Colonic mucosa (tissue), 4 donors: Measurements from ENCODE around the gene DACT1. TPM values are rescaled to one million over a fixed set of nuclear protein-coding genes. Genes with fewer than 3 reads are reported as not detected.

ENCODE experiments used
- DNase-seq: peaks from one replicate; pipeline ENCODE4 v3.0.0-alpha.2; 2020
- H3K27ac ChIP-seq: fragments of 200-600 bp; one replicate; pipeline ENCODE4 v1.8.0; 2021
- H3K27me3 ChIP-seq: fragments of 200-600 bp; one replicate; pipeline ENCODE4 v1.8.0; 2021
- H3K36me3 ChIP-seq: fragments of 200-600 bp; one replicate; pipeline ENCODE4 v1.8.0; 2021
- H3K4me1 ChIP-seq: fragments of 200-600 bp; one replicate; pipeline ENCODE4 v1.8.0; 2021; ENCODE audit warnings: mild to moderate bottlenecking
- H3K4me3 ChIP-seq: fragments of 200-600 bp; one replicate; pipeline ENCODE4 v1.8.0; 2021
- H3K9ac ChIP-seq, 2 donors: one replicate each; pipeline ENCODE4 v1.7.0; 2013; ENCODE audit warnings: control low read depth in 2 of 2, low read depth in 2 of 2, low read length in 2 of 2
- H3K9me3 ChIP-seq: fragments of 200-600 bp; one replicate; pipeline ENCODE4 v1.8.0; 2021
- intact Hi-C: fragments of 100-400 bp; cut with DNase I; formaldehyde crosslinking; loops from one replicate; pipeline ENCODE4 v1.14.1; 2022
- total RNA-seq, 2 donors: library from RNA; stranded (reverse); fragmentation: NEBNext Ultra II Directional in 1 of 2; extraction: Animal tissue kit (Norgen Biotek cat#: 25700) in 1 of 2; gene quantifications; one replicate each; pipeline ENCODE4 v1.2.1, GENCODE V29; 2021
- TF ChIP-seq, protein P1 (sequence below): fragments of 200-600 bp; IDR thresholded peaks from one replicate; pipeline ENCODE4 v1.8.0; 2022; ENCODE audit warnings: antibody characterized with exemption, mild to moderate bottlenecking
- donor health status: healthy.
- donor health status: DM: no; HTN: no; CAD: no.
- donor health status: DM: no; HTN: no; CAD: no.

Gene DACT1
- total RNA-seq, 2 donors from 2014 or later: 1.5 to 4.9 TPM

DNA sequence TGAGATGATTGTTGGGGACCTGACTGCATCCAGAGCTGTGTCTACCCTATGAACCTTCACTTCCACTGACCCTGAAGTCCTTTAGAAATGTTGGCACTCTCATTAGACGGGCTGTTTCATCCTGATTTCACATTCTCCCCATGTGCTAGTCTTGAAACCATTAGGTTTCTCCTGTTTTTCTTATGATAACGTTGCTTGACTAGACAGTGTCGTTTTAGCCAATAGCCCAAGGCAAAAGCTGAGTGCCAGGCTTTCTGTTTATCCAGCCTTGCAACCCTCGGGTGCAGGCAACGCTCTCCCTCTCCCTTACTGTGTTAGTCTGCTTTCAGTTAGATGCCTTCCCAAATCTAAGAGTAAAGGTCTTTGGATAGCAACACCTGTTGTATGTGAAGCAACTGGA, 30.1 kb downstream of the DACT1 start:
- no peak overlapping the region for H3K9ac ChIP-seq
- no peak for DNase-seq
- TF ChIP-seq, protein P1, sequence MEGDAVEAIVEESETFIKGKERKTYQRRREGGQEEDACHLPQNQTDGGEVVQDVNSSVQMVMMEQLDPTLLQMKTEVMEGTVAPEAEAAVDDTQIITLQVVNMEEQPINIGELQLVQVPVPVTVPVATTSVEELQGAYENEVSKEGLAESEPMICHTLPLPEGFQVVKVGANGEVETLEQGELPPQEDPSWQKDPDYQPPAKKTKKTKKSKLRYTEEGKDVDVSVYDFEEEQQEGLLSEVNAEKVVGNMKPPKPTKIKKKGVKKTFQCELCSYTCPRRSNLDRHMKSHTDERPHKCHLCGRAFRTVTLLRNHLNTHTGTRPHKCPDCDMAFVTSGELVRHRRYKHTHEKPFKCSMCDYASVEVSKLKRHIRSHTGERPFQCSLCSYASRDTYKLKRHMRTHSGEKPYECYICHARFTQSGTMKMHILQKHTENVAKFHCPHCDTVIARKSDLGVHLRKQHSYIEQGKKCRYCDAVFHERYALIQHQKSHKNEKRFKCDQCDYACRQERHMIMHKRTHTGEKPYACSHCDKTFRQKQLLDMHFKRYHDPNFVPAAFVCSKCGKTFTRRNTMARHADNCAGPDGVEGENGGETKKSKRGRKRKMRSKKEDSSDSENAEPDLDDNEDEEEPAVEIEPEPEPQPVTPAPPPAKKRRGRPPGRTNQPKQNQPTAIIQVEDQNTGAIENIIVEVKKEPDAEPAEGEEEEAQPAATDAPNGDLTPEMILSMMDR: no peak
- no peaks in the 10 kb centered on the region for H3K4me1 ChIP-seq
- no peak overlapping the region for H3K4me3 ChIP-seq
- H3K36me3 ChIP-seq: no peaks in the 10 kb centered on the region
- H3K9me3 ChIP-seq: no peaks in the 10 kb centered on the region
- intact Hi-C loops: no loop called here
- no peaks in the 10 kb centered on the region for H3K27me3 ChIP-seq
- H3K27ac ChIP-seq: no peak overlapping the region

DNA sequence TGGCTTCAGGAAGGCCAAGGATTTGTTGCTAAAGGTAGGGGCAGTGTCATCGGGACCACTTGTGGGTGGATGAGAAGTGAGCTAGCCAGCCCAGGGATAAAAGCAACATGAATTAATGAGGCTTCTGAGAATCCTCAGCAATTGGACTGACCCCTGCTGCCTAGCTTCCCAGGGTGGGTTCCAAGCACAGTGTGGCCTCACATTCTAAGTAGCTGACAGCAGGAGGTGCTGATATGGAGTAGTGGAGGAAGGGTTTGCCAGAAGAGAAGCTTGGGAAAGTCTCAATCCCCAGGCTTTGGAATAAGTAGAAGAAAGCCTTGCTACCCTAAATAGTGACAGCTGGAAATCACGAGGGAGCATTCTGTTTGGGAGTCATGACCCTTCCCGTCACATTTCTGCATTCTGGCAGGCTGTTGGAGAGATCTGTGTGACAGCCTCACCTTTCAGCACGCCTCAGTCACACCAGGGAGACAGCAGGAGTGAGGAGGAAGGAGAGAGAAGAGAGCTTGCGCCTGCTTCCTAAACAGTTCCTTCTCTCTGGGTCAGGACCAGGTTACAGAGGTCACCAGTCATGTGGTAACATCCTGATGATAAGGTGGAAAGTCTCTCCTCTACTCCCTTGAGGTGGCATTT, 31.2 kb downstream of the DACT1 start:
- Histone ChIP-seq H3K4me3 (no peak overlapping the region), H3K36me3 (no peaks in the 10 kb centered on the region), H3K9me3 (no peaks in the 10 kb centered on the region), H3K27ac (no peak overlapping the region), H3K27me3 (no peaks in the 10 kb centered on the region), H3K4me1 (no peaks in the 10 kb centered on the region), H3K9ac (no peak overlapping the region)
- TF ChIP-seq, protein P1: no peak
- intact Hi-C loops: no loop called here
- no peak for DNase-seq

DNA sequence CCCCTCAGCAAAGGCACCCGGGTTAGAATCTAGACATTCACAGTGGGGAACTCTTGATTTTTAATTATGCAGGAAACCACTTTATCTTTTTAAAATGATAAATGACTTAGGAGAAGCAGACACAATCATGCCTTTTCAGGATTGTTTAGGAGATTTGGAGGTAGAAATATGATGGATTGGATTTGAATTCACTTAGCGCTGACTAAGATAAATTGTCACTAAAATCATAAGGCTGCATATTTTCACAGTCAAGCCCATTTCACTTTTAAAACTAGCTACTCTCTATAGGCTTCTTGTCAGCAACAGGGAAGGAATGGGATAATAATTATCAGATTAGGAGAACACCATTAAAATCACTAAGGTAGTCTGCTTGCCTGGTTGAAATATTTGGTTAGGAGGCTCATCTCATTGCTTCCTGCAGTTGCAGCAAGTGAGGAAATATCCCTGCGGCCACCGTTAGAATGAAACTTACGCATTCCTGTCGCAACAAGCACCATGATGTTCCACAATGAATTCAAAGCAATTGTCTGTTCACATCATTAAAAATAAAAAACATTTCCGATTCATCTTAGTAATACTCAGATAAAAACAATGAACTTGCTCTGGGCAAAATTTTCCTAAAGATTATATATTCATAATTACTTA, 31.9 kb downstream of the DACT1 start:
- DNase-seq: no peak
- Histone ChIP-seq H3K9ac (no peak overlapping the region), H3K27me3 (no peaks in the 10 kb centered on the region), H3K4me1 (no peaks in the 10 kb centered on the region), H3K9me3 (no peaks in the 10 kb centered on the region), H3K36me3 (no peaks in the 10 kb centered on the region), H3K27ac (no peak overlapping the region), H3K4me3 (no peak overlapping the region)
- intact Hi-C loops: no loop called here
- TF ChIP-seq, protein P1: no peak

DNA sequence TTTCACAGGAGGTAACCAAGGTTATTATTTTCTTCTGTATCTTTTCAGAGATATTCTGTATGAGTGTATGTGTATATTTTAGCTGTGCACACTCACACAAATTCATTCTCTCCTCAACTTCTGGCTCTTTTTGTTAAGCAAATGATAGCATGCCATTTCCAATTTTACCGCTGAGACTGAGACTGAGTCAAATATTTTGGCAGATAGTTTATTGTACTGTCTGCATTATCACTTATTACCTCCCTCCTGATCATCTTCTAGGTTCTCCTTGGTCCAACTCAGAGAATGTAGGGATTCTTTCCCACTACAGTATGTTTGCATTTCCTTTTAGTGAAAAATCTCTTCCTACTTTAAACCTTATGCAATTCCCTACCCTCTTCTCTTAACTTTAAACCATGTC, 33.3 kb downstream of the DACT1 start:
- intact Hi-C loops: no loop called here
- no peaks in the 10 kb centered on the region for H3K27me3 ChIP-seq
- H3K4me1 ChIP-seq: no peaks in the 10 kb centered on the region
- H3K4me3 ChIP-seq: no peak overlapping the region
- H3K27ac ChIP-seq: no peak overlapping the region
- no peaks in the 10 kb centered on the region for H3K36me3 ChIP-seq
- TF ChIP-seq, protein P1: no peak
- DNase-seq: no peak
- no peaks in the 10 kb centered on the region for H3K9me3 ChIP-seq
- no peak overlapping the region for H3K9ac ChIP-seq

DNA sequence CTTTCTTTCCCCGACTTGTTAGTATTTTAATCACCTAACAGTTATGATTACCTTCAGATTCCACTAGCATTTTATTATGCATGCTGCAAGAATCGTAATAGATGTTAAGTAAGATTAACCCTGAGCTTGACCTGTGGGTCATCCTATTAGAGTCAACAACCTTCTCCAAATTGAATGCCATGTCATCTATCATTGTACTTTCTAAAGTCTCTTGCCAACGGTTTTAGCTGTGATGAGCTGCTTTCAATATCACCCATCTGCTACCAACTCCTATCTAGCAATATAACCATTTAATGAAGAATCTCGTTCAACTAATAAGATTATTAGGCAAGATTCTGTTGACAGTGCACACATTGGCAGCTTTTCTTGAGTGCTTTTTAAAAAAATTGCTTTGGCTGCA, 33.7 kb downstream of the DACT1 start:
- Histone ChIP-seq H3K9me3 (no peaks in the 10 kb centered on the region), H3K4me1 (no peaks in the 10 kb centered on the region), H3K9ac (no peak overlapping the region), H3K27me3 (no peaks in the 10 kb centered on the region), H3K4me3 (no peak overlapping the region), H3K36me3 (no peaks in the 10 kb centered on the region), H3K27ac (no peak overlapping the region)
- TF ChIP-seq, protein P1: no peak
- intact Hi-C loops: no loop called here
- DNase-seq: no peak
